Gastrocnemius medialis (tissue), 4 donors: ENCODE results near the gene IGFN1. TPM values are rescaled to one million over a fixed set of nuclear protein-coding genes. Genes with fewer than 3 reads are reported as not detected.

Source experiments
- ATAC-seq, 2 donors: fragments of 150-250 bp; one replicate each; pipeline ENCODE4 v1.9.1; 2016
- DNase-seq, 2 donors: peaks; one replicate each; pipeline ENCODE4 v3.0.0-alpha.2; 2019
- H3K27ac ChIP-seq, 4 donors: fragments of 200-600 bp; sonication (generic); 1 replicate in 1 of 4; 2 replicates in 3 of 4; pipeline ENCODE4 v1.5.1; 2016 to 2018; ENCODE audit warnings: mild to moderate bottlenecking in 2 of 4, moderate library complexity in 1 of 4
- H3K27me3 ChIP-seq, 3 donors: fragments of 200-600 bp; sonication (generic) in 2 of 3; 1 replicate in 1 of 3; 2 replicates in 2 of 3; pipeline versions ENCODE4 v1.5.1 to v1.6.0; 2016 to 2019; ENCODE audit warnings: mild to moderate bottlenecking in 1 of 3, moderate library complexity in 1 of 3
- H3K36me3 ChIP-seq, 2 donors: fragments of 200-600 bp; sonication (generic) in 1 of 2; one replicate each; pipeline ENCODE4 v1.5.1; 2017 to 2018
- H3K4me1 ChIP-seq, 2 donors: fragments of 200-600 bp; sonication (generic) in 1 of 2; one replicate each; pipeline ENCODE4 v1.5.1; 2016 to 2017; ENCODE audit warnings: mild to moderate bottlenecking in 2 of 2
- H3K4me3 ChIP-seq, 4 donors: fragments of 200-600 bp; sonication (generic) in 3 of 4; 1 replicate in 1 of 4; 2 replicates in 3 of 4; pipeline ENCODE4 v1.5.1; 2016 to 2019; ENCODE audit warnings: mild to moderate bottlenecking in 2 of 4
- H3K9me3 ChIP-seq, 3 donors: fragments of 200-600 bp; sonication (generic) in 2 of 3; 1 replicate in 1 of 3; 2 replicates in 2 of 3; pipeline ENCODE4 v1.5.1; 2016 to 2019
- CTCF ChIP-seq, 5 experiments: fragments of 450-650 bp in 3 of 5; fragments of 200-600 bp in 2 of 5; sonication (generic) in 2 of 5; IDR thresholded peaks in 4 of 5; conservative IDR thresholded peaks in 1 of 5; 1 replicate in 4 of 5; 2 replicates in 1 of 5; pipeline ENCODE4 v1.5.1; 2016 to 2019; ENCODE audit warnings: antibody characterized with exemption in 5 of 5, mild to moderate bottlenecking in 3 of 5, moderate library complexity in 3 of 5
- POLR2A ChIP-seq, 2 donors: fragments of 450-650 bp; IDR thresholded peaks; one replicate each; pipeline ENCODE4 v1.6.1; 2017; ENCODE audit warnings: antibody characterized with exemption in 2 of 2, mild to moderate bottlenecking in 2 of 2, moderate library complexity in 2 of 2
- in situ Hi-C, 4 donors: fragments of 200-750 bp; cut with MboI; loops; one replicate each; pipeline versions ENCODE4 v1.15.0 to v1.8.0; 2017; ENCODE audit warnings: low sequenced_read_pairs in 4 of 4
- intact Hi-C: fragments of 100-400 bp; cut with DNase I; formaldehyde crosslinking; loops from one replicate; pipeline ENCODE4 v1.15.1; 2023; ENCODE audit warnings: low total_unique reads
- total RNA-seq, 4 donors: library from RNA; depleted of rRNA; stranded (reverse); fragments of >200 nt; gene quantifications; one replicate each; pipeline versions ENCODE4 v1.1.0 to v1.2.3, GENCODE V29; 2016

IGFN1 gene
- total RNA-seq, 4 donors from 2014 or later, result 11.2 to 113 (median 27.7) TPM

GRCh38 chr1:201240171-201240570 is 49.5 kb downstream of the IGFN1 start:
- no peak for DNase-seq
- H3K27ac ChIP-seq, result no peak overlapping the region
- no peak overlapping the region for H3K4me3 ChIP-seq
- no peaks in the 10 kb centered on the region for H3K36me3 ChIP-seq
- ATAC-seq, result no peak
- no peak for TF ChIP-seq POLR2A (IDR thresholded peaks at IDR 0.05)
- no peak for TF ChIP-seq CTCF (IDR thresholded peaks at IDR 0.05 in 4 of 5, conservative IDR thresholded peaks at IDR 0.05 in 1 of 5)
- no peaks in the 10 kb centered on the region for H3K4me1 ChIP-seq
- in situ Hi-C loops, result no loop called here
- intact Hi-C loops, result no loop called here
- H3K9me3 ChIP-seq, result no peaks in the 10 kb centered on the region
- H3K27me3 ChIP-seq, result peaks cover 0 to 5% (median 2%) of the 10 kb centered on the region in 3 donors

- ATAC-seq, result no peak
- H3K36me3 ChIP-seq, result no peaks in the 10 kb centered on the region
Observed at GRCh38 chr1:201241736-201242135, 51.1 kb downstream of the IGFN1 start.

GRCh38 chr1:201245082-201245481 is 54.5 kb downstream of the IGFN1 start:
- DNase-seq (no peak), ATAC-seq (no peak)
- Histone ChIP-seq H3K9me3 (no peaks in the 10 kb centered on the region), H3K36me3 (no peaks in the 10 kb centered on the region), H3K4me1 (no peaks in the 10 kb centered on the region), H3K4me3 (no peak overlapping the region), H3K27me3 (peaks cover 0 to 5% (median 2%) of the 10 kb centered on the region in 3 donors), H3K27ac (no peak overlapping the region)
- no peak for TF ChIP-seq CTCF (IDR thresholded peaks at IDR 0.05 in 4 of 5, conservative IDR thresholded peaks at IDR 0.05 in 1 of 5)
- TF ChIP-seq POLR2A (IDR thresholded peaks at IDR 0.05), result no peak
- intact Hi-C loops, result no loop called here
- in situ Hi-C loops, result no loop called here

More at GRCh38 chr1:201241736-201242135, 51.1 kb downstream of the IGFN1 start:
- H3K27ac ChIP-seq, result no peak overlapping the region
- in situ Hi-C loops (no loop called here), intact Hi-C loops (no loop called here)
- H3K9me3 ChIP-seq, result no peaks in the 10 kb centered on the region
- H3K27me3 ChIP-seq, result peaks cover 0 to 5% (median 2%) of the 10 kb centered on the region in 3 donors
- no peak overlapping the region for H3K4me3 ChIP-seq
- no peaks in the 10 kb centered on the region for H3K4me1 ChIP-seq
- TF ChIP-seq CTCF (IDR thresholded peaks at IDR 0.05 in 4 of 5, conservative IDR thresholded peaks at IDR 0.05 in 1 of 5), result no peak
- TF ChIP-seq POLR2A (IDR thresholded peaks at IDR 0.05), result no peak
- DNase-seq, result no peak

- Histone ChIP-seq H3K27ac (no peak overlapping the region), H3K4me3 (no peak overlapping the region), H3K27me3 (peaks cover 0 to 2% (median 0%) of the 10 kb centered on the region in 3 donors), H3K9me3 (no peaks in the 10 kb centered on the region), H3K4me1 (no peaks in the 10 kb centered on the region), H3K36me3 (no peaks in the 10 kb centered on the region)
- no peak for TF ChIP-seq CTCF (IDR thresholded peaks at IDR 0.05 in 4 of 5, conservative IDR thresholded peaks at IDR 0.05 in 1 of 5)
- TF ChIP-seq POLR2A (IDR thresholded peaks at IDR 0.05), result no peak
- in situ Hi-C loops (no loop called here), intact Hi-C loops (no loop called here)
- DNase-seq (no peak), ATAC-seq (no peak)
Observed at GRCh38 chr1:201248721-201249559, 58.3 kb downstream of the IGFN1 start.
